D721Med (cell line): Measurements from ENCODE around the gene PLXNB1.

ENCODE experiments used
- DNase-seq: peaks from one replicate; pipeline ENCODE4 v3.0.0; 2011; ENCODE audit warnings: low spot score; ENCODE audit not compliant: insufficient read length
- FAIRE-seq: peaks from 2 replicates; lab custom pipeline; 2011; peaks lifted over from hg19 to GRCh38; lab: Jason Lieb, UNC
- CTCF ChIP-seq: IDR thresholded peaks from 2 replicates; pipeline ENCODE4 v1.5.1; 2012; ENCODE audit warnings: mild to moderate bottlenecking, control low read depth; ENCODE audit not compliant: insufficient read depth; ENCODE audit errors: missing control alignments

Gene PLXNB1

GRCh38 chr3:48400824-48401433, 29.0 kb downstream of the PLXNB1 start:
- FAIRE-seq (peak; percentile 51), DNase-seq (peak; percentile 74)
- TF ChIP-seq CTCF: peak; percentile 73

GRCh38 chr3:48399387-48400172, 30.3 kb downstream of the PLXNB1 start:
- no peak for FAIRE-seq
- TF ChIP-seq CTCF: no peak
- peak; percentile 10 for DNase-seq

- TF ChIP-seq CTCF: no peak
- FAIRE-seq (no peak), DNase-seq (no peak)
Measured at GRCh38 chr3:48398701-48399386, 31.0 kb downstream of the PLXNB1 start.

- FAIRE-seq (no peak), DNase-seq (no peak)
- no peak for TF ChIP-seq CTCF
Measured at GRCh38 chr3:48397767-48398681, 31.9 kb downstream of the PLXNB1 start.

GRCh38 chr3:48395714-48396113, 34.2 kb downstream of the PLXNB1 start:
- DNase-seq (no peak), FAIRE-seq (no peak)
- no peak for TF ChIP-seq CTCF

- FAIRE-seq: no peak
Measured at GRCh38 chr3:48394391-48394790, 35.5 kb downstream of the PLXNB1 start.

More at GRCh38 chr3:48394391-48394790, 35.5 kb downstream of the PLXNB1 start:
- TF ChIP-seq CTCF: no peak
- DNase-seq: no peak
